ENCODE data around the gene SVIL.
"Not testable (repeated sequence)": the region's sequence is repeated elsewhere in the genome, so short reads cannot be mapped to it uniquely, and the experiment has no call there.

SVIL gene

DNA sequence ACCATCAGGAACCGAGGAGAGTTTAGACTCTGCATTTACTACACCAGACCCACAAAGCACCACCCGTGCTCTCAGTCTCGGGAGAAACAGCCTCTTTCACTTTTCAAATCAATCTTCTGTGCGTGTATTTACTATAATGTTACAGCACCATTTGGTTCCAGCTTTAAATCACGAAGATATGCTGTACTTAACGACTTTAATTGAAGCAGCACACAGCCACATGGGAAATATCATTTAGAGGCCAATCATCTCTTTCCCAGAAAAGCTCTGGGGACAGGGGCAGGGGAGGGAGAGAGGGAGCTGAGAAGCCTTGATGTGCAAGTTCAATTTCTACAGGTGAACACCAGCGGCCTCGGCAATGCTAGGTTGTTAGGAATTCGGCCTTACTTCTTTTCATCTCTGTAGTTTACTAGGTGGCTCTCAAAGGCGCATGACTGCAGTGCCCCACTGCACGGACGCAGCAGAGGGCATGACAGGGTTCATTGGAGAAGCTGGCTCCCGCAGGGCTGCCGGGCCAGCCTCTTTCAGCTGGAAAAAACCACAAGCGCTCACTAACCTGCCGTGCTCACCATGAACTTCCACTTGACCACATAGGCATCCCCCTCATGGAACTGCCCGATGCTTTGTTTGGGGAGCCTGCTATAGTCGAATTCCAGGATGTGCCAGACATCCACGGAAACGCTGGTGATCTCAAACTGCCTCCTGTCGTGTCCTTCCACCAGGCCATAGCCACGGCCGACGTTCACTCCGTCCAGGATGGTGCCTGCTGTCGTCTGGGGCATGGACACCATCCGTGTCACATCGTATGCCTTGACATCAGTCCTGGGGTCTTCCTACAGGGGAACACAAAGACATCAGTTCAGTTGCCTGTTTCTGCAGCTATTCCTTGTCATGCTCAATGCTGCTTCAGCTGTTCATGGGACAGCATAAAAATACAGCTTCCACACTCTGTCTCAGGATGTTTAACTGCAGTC lies 154.5 kb downstream of the SVIL start:
- DNase-seq: no peak

DNA sequence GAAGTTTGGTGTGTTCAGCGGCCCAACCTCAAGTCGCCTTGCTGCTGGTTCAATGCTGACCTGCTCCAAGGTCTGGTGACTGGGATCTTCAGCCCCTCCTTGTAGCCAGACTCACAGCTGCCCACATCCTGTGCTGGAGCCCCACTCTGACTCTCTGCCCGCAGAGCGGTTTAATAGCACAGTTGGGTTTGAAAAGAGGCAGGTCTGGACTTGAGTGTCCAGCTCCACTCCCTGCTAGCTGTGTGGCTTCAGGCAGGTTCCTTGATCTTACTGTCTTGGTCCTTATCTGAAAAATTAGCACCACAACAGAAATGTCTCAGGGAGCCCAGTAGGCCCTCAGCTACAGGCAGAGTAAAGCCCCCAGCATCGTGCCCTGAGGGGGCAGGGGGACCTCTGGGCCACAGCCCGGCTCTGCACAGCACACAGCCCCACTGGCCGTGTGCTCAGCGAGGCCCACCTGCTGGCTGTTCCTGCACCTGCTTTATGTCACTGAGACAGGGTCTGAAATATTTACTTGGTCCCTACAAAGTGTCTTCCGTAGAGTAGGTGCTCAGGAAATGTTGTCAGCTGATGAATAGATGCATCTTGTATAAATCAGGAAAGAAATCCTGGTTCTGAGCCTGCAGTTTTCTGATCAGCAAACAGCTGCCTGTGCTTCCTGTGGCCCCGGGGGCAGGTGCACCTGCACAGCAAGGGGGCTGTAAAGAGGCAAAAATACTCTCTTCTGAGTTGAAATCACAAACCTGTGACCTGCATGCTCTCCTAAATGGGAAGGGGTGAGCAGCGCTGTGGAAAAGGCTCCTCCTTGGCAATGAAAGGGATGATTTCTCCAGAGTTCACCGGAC lies 155.5 kb downstream of the SVIL start:
- no peak for DNase-seq

DNA sequence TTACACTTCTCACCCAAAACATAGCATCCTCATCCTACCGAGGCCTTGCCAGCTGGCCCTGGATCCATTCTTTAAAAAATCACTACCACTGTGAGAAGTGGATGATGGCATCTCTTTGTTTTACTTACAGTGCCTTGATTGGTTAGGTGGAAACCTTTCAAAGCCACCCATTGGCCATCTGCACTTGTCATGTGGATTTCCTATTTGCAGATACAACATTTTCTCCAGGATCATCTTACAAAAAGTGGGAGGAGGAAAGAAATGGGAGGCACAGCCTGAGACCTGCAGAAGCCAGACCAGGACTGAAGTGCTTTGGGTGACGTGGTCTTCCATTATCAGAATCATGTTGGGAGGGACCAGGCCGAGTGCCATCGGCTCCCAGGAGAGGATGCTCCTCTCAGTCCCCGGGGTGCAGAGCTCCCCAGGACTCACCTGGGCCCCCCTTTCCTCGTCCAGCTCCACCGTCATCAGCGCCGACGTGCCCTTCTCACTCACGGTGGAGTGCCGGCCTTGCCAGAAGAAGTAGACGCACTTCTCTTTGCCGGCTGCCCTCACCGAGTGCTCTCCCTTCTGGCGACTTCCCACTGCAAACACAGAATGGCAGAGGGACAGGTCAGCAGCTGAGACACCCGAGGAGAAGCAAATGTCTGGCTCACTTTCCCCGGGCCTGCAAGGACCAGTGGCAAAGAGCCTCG lies 161.2 kb downstream of the SVIL start:
- no peak for DNase-seq

DNA sequence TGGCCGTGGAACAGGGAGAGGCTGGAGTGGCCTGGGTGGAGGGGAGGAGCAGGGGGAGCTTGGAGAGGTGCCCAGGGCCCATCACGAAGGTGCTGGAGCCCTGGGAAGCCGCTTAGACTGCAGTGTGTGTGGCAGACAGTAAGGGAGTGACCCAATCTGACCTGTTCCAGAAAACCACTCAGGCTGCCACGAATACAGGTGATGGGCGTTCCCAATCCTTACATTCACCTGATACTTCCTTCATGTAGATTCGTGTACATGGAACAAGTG lies 161.7 kb downstream of the SVIL start:
- no peak for DNase-seq

DNA sequence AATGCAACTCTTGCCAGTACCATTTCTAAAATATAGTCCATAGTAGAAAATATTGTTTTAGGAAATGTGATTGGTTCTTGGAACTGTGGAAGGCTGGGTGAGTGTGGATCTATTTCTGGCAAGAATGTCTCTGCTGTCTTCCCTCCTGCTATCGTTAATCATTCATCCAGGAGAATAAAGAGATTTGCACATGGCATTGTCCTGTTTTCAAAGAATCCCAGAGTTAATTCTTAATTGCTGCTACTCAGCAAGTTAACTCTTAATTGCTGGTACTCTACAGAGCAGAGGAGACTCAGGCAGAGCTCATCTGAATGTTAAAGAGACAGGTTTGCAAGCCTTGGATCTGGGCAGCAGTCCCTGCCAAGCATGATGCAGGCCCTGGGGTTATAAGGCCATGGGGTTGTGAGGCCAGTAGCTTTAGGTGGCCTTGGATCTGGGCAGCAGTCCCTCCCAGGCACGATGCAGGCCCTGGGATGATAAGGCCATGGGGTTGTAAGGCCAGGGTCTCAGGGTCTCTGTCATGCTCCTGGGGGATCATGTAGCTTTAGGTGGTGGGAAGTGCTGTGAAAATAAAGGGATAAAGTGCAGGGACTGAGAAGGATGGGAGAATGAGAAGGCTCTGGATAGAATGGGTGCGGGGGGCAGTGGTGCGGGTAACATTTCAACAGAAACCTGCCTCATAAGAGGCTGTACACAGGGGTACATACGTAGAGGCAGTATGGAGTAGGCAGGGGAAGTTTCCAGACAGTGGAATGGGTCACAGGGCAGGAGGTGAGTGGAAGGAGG lies 162.3 kb downstream of the SVIL start:
- no peak for DNase-seq

DNA sequence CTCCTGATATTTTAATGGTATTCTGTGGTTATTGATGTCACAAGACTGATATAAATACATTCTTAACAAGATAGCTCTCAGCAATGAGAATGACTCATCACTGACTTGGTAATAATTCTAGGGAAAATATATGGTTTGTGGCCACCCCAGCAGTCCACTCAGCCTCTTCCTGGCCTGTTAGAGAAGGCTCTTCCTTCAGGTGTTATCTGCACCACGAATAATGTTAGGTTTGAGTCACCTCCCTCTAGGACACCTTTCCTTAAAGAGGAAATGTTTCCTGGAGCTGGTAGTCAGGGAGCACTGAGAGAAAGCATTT lies 163.3 kb downstream of the SVIL start:
- no peak for DNase-seq

DNA sequence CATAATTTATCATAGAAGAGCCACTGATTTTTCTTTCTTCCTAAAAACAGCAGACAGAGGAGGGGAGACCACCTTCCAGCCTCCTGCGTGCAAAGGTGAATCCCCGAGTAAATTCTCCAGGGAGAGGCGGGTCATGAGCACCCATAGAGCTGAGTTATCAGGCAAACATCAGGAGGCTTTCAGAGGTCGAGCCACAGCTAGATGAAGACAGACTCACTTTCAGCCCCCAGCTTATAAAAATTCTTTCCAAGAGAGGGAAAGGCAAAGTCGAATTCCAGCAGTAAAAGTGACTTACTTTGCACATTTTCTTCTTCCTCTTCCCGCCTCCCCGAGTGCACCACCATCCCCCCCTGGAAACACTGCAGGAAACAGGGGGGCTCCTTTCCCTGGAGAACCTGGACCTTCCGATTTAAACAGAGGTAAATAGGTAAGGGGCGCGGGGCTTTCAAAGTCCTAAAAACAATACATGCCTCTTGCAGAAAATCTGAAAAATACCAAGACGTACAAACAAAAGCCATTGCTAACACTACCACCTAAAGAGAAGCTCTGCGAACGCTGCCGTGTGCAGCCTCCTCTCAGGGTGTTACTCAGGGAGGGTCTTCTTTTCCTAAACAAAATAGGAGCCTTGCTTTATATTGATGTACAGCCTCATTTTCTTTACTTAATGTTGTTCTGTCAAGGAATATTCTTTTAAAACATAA lies 163.8 kb downstream of the SVIL start:
- no peak for DNase-seq

DNA sequence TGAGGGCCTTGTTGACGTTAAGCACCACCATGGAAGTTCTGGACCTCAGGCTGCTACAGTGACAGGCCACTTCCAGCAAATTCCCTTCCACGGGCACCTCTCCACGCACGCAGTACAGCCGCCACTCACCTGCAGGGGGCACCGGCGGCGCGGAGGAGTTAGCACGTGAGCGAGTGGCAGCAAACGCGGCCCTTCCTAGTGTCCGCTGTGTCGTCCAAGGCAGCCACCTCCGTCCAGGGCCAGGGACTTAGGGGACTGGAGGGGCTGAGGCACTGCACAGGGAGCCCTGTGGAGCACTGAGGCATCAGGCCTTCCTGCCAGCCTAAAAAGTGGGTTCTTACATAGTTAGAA lies 164.4 kb downstream of the SVIL start:
- no peak for DNase-seq

DNA sequence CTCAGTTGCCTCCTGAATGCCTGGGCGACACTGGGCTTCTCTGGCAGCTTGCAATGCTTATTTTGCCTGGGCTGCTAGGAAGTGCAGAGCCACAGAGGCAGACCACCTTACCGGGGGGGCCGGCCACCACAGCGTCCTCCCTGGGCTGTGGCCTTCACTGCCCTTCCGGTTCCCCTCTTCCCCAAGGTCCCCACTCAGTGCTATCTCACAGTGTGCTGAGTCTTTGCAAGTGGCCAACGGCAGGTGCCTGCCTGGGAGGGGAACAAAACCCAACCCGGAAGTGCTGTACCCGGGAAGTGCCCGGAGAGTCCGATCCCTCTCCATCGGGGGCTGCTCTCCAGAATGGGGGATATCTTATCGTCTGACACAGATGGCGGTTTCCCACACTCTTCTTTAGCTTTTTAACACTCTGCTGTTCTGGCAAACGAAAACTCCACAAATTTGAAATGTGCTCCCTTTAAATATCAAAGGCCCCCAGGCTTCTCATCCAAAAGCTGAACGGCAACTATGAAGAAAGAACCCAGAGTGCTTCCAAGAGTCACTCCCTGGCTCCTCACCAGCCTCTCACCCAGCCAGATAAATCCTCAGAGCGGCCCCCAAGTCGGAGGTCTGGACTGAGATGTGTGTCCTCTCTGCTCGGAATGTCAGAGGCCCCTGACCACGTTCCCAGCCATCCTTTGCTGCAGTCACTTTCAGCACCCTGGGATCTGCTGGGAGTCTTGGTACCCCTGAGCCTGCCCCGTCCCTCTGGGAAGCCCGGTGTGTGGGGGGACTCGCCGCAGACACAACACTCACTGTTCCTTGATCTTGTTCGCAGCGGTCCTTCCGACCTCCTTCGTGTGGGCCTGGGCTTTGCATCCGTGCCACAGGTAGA lies 165.1 kb downstream of the SVIL start:
- no peak for DNase-seq

DNA sequence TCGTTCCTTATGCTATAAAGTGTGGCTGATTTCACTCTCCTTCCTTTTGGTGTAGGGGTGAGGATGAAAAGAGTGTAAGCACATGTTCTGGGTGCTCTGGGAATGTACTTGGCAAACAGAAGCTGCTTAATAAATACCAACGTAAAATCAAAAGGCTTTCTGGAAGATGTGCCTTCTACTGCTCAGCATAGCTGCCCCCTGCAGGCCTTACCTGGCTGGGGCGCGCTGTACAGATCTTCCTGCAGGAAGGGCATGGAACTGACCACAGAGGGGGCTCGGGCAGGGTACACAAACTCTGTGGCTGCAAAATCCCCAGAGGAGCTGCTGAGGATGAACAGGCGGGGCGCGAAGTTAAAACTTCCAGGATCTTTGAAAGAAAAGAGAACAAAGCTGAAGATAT lies 169.4 kb downstream of the SVIL start:
- no peak for DNase-seq

DNA sequence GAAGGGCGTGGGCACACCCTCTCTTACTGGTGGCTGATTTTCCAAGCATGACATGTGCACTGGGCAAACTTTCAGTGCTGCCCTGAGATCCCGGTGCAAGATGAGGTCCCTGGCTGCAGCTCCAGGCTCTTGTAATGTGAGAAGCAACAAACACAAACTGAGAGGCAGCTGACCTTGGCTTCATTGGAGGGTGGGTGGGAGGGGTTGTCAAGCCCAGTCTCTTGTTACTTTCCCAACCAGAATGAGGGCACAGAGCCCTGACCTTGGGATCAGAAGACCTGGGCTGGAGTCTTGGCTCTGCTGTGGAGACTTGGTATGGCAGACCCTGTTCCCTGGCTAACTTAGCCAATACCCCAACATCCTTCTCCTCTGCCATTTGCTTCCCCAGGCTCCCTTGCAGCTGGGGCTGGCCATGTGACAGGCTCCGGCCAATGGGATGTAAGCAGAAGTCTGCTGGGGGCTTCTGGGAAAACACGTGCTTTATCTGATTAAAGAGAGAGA lies 170.1 kb downstream of the SVIL start:
- DNase-seq: not testable (repeated sequence)

DNA sequence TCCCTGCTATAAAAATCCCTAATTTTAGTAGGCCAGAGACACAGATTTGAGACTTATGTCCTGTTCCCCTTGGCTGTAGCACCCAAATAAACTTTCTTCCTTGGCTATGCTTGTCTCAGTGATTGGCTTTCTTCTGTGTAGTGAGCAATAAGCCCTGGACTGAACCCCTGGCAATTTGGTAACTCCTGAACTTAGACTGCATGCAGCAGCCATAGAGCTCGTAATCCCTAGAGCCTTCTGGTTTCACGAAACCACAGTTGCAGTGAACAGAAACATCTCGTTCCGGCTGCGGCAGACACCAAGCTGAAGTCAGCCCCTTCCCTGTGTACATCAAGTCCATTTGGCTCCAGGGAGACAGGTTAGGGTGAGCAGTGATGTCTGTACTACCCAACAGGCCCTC lies 173.7 kb downstream of the SVIL start:
- no peak for DNase-seq

DNA sequence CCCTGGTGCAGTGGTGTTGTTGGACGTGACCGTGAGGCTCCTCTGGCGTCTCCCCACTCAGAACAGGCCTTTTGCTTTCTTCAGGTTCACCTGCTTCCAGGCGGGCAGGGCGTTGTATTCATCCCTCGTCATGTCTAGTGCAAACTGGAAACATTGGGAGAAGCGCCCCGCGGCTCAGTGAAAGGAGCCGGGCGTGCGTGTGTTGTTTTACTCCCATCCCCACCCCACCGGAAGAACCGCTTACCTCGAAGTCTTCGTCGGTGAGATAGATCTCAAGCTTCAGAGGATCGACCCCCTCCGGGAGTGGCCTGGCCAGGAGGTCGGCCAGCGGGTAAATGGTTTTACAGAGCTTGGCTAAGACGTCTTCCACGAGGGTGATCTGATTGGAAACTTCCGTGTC lies 176.6 kb downstream of the SVIL start:
- not testable (repeated sequence) for DNase-seq

DNA sequence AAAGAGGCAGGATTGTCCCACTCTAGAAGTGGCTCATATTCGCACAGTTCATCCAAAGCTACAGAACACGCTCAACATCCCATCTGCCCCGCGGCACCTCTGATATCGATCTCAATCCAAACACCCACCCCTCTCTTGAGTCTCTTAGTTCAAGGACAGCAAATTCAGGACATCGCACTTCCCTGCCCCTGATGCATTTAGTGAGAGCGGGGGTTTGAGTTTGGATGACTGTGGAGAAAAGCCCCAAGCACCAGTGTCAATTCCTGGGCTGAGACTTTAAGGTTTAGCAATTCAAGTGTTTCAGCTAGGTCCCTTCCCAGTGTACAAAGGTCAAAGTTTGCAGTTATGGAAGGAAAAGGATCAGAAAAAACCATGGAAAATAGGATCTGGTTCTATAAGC lies 179.7 kb downstream of the SVIL start:
- no peak for DNase-seq

DNA sequence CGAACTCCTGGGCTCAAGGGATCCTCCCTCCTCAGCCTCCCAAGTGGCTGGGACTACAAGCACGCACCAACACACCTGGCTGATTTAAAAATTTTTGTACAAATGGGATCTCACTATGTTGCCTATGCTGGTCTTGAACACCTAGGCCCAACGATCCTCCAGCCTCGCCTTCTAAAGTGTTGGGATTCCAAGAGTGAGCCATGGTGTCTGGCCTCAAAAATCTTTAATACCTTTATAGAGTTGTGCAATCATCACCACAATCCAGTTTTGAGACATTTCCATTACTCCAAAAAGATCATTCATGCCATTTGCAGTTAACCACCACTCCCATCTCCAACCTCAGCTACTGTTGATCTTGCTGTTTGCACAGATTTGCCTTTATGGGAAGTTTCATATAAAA lies 180.5 kb downstream of the SVIL start:
- DNase-seq: no peak

DNA sequence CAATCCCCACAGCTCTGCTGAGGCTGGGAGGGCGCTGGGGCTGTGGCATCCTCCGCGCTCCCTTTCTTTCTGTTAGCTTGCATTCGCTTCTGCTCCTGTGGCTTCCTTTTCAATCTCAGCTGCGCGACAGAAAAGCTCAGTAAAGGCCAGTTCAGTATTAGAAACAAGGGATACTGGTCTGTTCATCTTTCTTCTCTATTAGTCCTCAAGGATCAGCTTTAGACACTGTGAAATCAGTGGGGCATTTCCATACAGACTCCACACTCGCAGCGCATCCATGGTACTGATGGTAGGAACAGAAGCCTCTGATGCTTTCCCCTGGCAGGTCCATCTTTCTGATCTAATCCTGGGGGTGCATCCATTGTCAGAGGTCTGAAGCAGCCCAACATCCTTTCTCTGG lies 182.2 kb downstream of the SVIL start:
- no peak for DNase-seq

DNA sequence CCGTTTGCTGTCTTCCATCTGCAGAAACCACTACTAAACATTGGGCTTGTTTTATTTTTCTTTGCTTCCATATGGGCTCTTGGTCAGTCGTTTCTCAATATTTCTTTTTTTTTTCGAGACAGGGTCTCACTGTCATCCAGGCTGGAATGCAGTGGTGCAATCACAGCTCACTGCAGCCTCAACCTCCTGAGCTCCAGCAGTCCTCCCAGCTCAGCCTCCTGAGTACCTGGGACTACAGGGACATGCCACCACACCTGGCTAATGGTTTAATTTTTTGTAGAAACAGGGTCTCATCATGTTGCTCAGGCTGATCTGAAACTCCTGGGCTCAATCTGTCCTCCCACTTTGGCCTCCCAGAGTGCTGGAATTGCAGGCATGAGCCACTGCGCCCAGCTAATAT lies 182.8 kb downstream of the SVIL start:
- DNase-seq: no peak

DNA sequence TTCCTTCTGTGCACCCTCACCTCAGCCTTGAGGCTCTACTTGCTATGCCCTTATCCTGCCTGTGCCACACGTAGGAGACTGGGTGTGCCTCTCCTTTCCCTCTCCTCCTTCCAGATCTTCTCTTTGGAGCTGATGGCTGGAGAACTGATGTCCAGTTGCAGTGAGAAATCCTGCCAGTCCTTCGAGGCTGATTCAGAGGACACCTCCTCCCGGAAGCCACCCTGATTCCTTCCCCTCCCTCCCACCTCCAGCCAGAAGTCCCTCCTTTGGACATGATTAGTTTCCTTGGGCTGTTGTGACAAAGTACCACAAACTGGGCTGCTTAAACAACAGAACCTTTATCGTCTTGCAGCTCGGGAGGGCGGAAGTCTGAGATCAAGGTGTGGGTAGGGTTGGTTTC lies 184.4 kb downstream of the SVIL start:
- DNase-seq: no peak

DNA sequence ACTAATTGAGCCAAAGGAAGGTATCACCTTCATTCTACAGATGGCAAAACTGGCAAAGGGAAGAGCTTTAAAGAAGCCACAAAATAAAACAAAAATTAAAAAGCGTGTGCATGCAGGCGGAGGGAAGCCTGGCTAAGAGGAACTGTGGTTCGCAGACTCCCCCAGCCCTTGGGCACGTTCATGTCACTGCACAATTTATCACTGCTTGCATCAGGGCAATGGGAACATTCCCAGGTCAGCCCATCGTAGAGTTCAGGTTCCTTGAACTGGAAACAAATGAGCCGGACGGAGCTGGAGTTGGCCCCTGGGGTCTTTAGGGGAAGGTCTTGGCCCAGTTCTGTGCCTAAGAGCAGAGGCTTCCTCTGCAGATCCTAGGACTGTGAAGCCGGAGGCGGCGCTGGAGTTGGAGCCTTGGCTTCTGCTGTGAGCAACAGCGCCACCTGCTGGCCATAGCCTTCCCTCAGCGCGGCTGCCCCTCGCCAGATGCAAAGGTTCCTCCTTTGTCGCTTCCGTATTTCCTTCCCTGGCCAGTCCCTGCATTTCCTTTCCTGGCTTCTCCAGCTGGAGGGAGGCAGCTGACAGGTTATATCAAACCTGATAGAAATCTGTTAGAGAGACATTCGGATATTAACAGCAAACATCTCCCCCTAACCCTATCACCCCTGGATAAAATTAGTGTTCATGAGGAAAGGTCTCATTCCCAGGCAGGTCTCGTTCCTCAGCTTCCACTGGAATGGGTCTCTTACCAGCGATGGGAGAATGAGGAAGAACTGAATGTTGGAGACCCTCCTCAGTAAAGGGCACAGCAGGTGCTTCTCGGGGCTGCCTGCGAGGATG lies 185.8 kb downstream of the SVIL start:
- DNase-seq: peak; percentile 79

DNA sequence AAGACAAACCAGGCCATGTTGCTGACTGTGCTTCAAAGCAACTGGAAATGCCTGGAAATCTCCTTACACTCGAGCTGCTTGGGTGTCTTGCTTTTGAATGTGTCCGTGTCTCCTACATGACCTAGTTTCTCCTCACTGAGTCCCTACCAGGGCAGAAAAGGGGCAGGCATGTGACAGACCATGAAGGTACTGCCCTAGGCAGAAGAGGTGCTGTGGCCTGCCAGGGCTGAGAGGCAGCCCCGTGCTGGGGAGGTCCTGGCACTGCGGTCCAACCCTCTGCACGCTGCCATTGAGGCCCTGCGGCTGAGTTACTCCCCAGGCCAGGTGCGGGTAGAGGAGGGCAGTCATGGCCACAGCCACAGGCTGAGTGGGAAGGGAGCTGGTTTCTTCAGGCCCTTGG lies 186.6 kb downstream of the SVIL start:
- no peak for DNase-seq

Measured in left hindlimb (tissue), 1 donor.